SK-N-SH (cell line): ENCODE results near the gene FYN. TPM values are rescaled to one million over a fixed set of nuclear protein-coding genes. Genes with fewer than 3 reads are reported as not detected.

Experiments used
- CTCF ChIA-PET: fragments of 300-600, 350-600 bp; formaldehyde crosslinking; extraction: SDS; loops from one replicate; lab custom pipeline; 2021; lab: Yijun Ruan, JAX
- POLR2A ChIA-PET: fragments of 350-600 bp; sonication (Branson Sonifier 250); formaldehyde crosslinking; extraction: SDS; loops from one replicate; lab custom pipeline; 2020; ENCODE audit warnings: antibody characterized with exemption, inconsistent platforms; lab: Yijun Ruan, JAX
- DNase-seq: peaks from one replicate; pipeline ENCODE4 v3.0.0; 2012
- H2AFZ ChIP-seq: fragments of 200-600 bp; sonication (generic); 2 replicates; pipeline ENCODE4 v1.8.1; 2016; ENCODE audit warnings: antibody characterized with exemption, mild to moderate bottlenecking, low read depth
- H3F3A ChIP-seq: fragments of 200-600 bp; sonication (generic); replicated peaks from 2 replicates; pipeline ENCODE3; 2016; ENCODE audit warnings: antibody characterized with exemption, mild to moderate bottlenecking; ENCODE audit not compliant: insufficient read depth
- H3K27ac ChIP-seq, 2 experiments: fragments of 200-500 bp in 1 of 2; fragments of 200-600 bp in 1 of 2; sonication (Bioruptor generic) in 1 of 2; sonication (generic), shearing (Covaris generic) in 1 of 2; 2 replicates each; pipeline versions ENCODE4 v1.5.1 to v1.6.1; 2014 to 2016; ENCODE audit warnings: low read depth in 2 of 2, inconsistent platforms in 1 of 2, low read length in 1 of 2, mild to moderate bottlenecking in 1 of 2, mixed read lengths in 1 of 2
- H3K27me3 ChIP-seq: fragments of 200-600 bp; sonication (generic), shearing (Covaris generic); 2 replicates; pipeline ENCODE4 v1.6.1; 2016; ENCODE audit warnings: mixed run types; ENCODE audit not compliant: insufficient read depth
- H3K36me3 ChIP-seq, 2 experiments: fragments of 200-500 bp in 1 of 2; fragments of 200-600 bp in 1 of 2; sonication (Bioruptor generic) in 1 of 2; sonication (generic) in 1 of 2; replicated peaks in 1 of 2; 2 replicates each; pipeline versions ENCODE3 to v1.5.1; 2014 to 2016; ENCODE audit warnings: low read length in 1 of 2, mild to moderate bottlenecking in 1 of 2; ENCODE audit not compliant: insufficient read depth in 2 of 2, control insufficient read depth in 1 of 2
- H3K4me1 ChIP-seq, 2 experiments: fragments of 200-500 bp in 1 of 2; fragments of 200-600 bp in 1 of 2; sonication (Bioruptor generic) in 1 of 2; sonication (generic), shearing (Covaris generic) in 1 of 2; 2 replicates each; pipeline versions ENCODE4 v1.5.1 to v1.6.1; 2014 to 2016; ENCODE audit warnings: low read depth in 1 of 2, low read length in 1 of 2, mixed run types in 1 of 2; ENCODE audit not compliant: insufficient read depth in 2 of 2, control insufficient read depth in 1 of 2
- H3K4me2 ChIP-seq: fragments of 200-600 bp; sonication (generic), shearing (Covaris generic); 2 replicates; pipeline ENCODE4 v1.6.1; 2017; ENCODE audit warnings: mixed run types
- H3K4me3 ChIP-seq, 2 experiments: fragments of 200-500 bp in 1 of 2; fragments of 200-600 bp in 1 of 2; sonication (Bioruptor generic) in 1 of 2; sonication (generic), shearing (Covaris generic) in 1 of 2; 2 replicates each; pipeline versions ENCODE4 v1.5.1 to v1.8.1; 2014 to 2016; ENCODE audit warnings: low read depth in 2 of 2, inconsistent platforms in 1 of 2, low read length in 1 of 2, mild to moderate bottlenecking in 1 of 2, mixed read lengths in 1 of 2, moderate library complexity in 1 of 2
- H3K79me2 ChIP-seq: fragments of 200-600 bp; sonication (generic); 2 replicates; pipeline ENCODE4 v1.8.1; 2017; ENCODE audit warnings: mild to moderate bottlenecking; ENCODE audit not compliant: insufficient read depth
- H3K9ac ChIP-seq: fragments of 200-600 bp; sonication (generic); 2 replicates; pipeline ENCODE4 v1.6.1; 2017; ENCODE audit warnings: mixed run types
- H3K9me2 ChIP-seq: fragments of 200-600 bp; sonication (generic); 2 replicates; pipeline ENCODE4 v1.6.1; 2017; ENCODE audit warnings: mixed run types
- H3K9me3 ChIP-seq: fragments of 200-600 bp; sonication (generic); 2 replicates; pipeline ENCODE4 v1.6.1; 2017; ENCODE audit warnings: mixed run types, mild to moderate bottlenecking, moderate library complexity
- H4K20me1 ChIP-seq: fragments of 200-600 bp; sonication (generic); 2 replicates; pipeline ENCODE4 v1.6.1; 2017; ENCODE audit warnings: mild to moderate bottlenecking, mixed run types; ENCODE audit not compliant: insufficient read depth
- CTCF ChIP-seq: fragments of 200-600 bp; sonication (generic); IDR thresholded peaks from 2 replicates; pipeline ENCODE4 v1.6.1; 2017; ENCODE audit warnings: antibody characterized with exemption, mild to moderate bottlenecking, moderate library complexity
- FOSL2 ChIP-seq: IDR thresholded peaks from 2 replicates; pipeline ENCODE4 v1.4.0; 2012; ENCODE audit warnings: low read depth, mild to moderate bottlenecking, moderate library complexity, borderline replicate concordance
- FOXM1 ChIP-seq: IDR thresholded peaks from 2 replicates; pipeline ENCODE4 v1.4.0; 2012; ENCODE audit warnings: low read depth, mild to moderate bottlenecking
- GABPA ChIP-seq: IDR thresholded peaks from 2 replicates; pipeline ENCODE4 v1.4.0; 2012; ENCODE audit warnings: low read depth, mild to moderate bottlenecking
- JUND ChIP-seq: IDR thresholded peaks from 2 replicates; pipeline ENCODE4 v1.4.0; 2012
- MAX ChIP-seq: IDR thresholded peaks from 2 replicates; pipeline ENCODE4 v1.4.0; 2012; ENCODE audit warnings: low read depth
- MEF2A ChIP-seq: IDR thresholded peaks from 2 replicates; pipeline ENCODE4 v1.4.0; 2012; ENCODE audit warnings: low read depth, borderline replicate concordance
- NFIC ChIP-seq: IDR thresholded peaks from 2 replicates; pipeline ENCODE4 v1.4.0; 2012; ENCODE audit warnings: borderline replicate concordance
- NRF1 ChIP-seq: IDR thresholded peaks from 2 replicates; pipeline ENCODE4 v1.6.1; 2012; ENCODE audit warnings: low read depth, mild to moderate bottlenecking, low read length
- PBX3 ChIP-seq: IDR thresholded peaks from 2 replicates; pipeline ENCODE4; 2012
- POLR2AphosphoS5 ChIP-seq: IDR thresholded peaks from 2 replicates; pipeline ENCODE4 v1.6.1; 2012; ENCODE audit warnings: low read depth, low read length
- RFX5 ChIP-seq: IDR thresholded peaks from 2 replicates; pipeline ENCODE4 v1.6.1; 2012; ENCODE audit warnings: mild to moderate bottlenecking, improper control_type of control experiment, low read length
- SIN3A ChIP-seq: IDR thresholded peaks from 2 replicates; pipeline ENCODE4 v1.6.1; 2012; ENCODE audit warnings: low read depth, mild to moderate bottlenecking, low read length, moderate library complexity, borderline replicate concordance
- TCF12 ChIP-seq: IDR thresholded peaks from 2 replicates; pipeline ENCODE4 v1.4.0; 2012
- USF1 ChIP-seq: IDR thresholded peaks from 2 replicates; pipeline ENCODE4 v1.4.0; 2012; ENCODE audit warnings: low read depth, borderline replicate concordance
- WGBS: methylation state at CpG from one replicate; pipeline ENCODE4 v1.1.6; 2017; ENCODE audit warnings: low lambda C conversion rate; 5-methylcytosine and 5-hydroxymethylcytosine counted together
- polyA plus RNA-seq, 3 experiments: library from polyadenylated mRNA; depleted of rRNA; stranded (reverse); fragments of >200 nt; gene quantifications; 2 replicates each; pipeline ENCODE4 v1.2.3, GENCODE V29; 2012

Gene FYN
- polyA plus RNA-seq, 1 of the 3 experiments (the other 2 are of a cell fraction): 31.0 TPM

- Histone ChIP-seq H3K36me3 (no peaks in the 10 kb centered on the region), H3F3A (no peaks in the 10 kb centered on the region), H2AFZ (no peak overlapping the region), H3K79me2 (peaks cover 89% of the 10 kb centered on the region), H3K4me3 (no peak overlapping the region), H3K27ac (no peak overlapping the region), H3K9me2 (no peaks in the 10 kb centered on the region), H3K27me3 (no peaks in the 10 kb centered on the region), H3K9ac (no peak overlapping the region), H3K4me2 (no peak overlapping the region)
- 89% methylated on average over 8 of the region's 8 CpGs for WGBS
- TF ChIP-seq FOXM1: no peak
- TF ChIP-seq TCF12: no peak
- no peak for TF ChIP-seq SIN3A
- TF ChIP-seq MAX: no peak
- TF ChIP-seq NFIC: no peak
- no peak for TF ChIP-seq POLR2AphosphoS5
- TF ChIP-seq RFX5: no peak
- no peak for TF ChIP-seq PBX3
- no peak for TF ChIP-seq JUND
- no peak for TF ChIP-seq MEF2A
- TF ChIP-seq CTCF: no peak
- no peak for TF ChIP-seq USF1
- no peak for TF ChIP-seq GABPA
- TF ChIP-seq FOSL2: no peak
- no peak for TF ChIP-seq NRF1
- TF ChIP-seq, all 33 proteins: peak for 0
- Histone ChIP-seq H4K20me1 (no peaks in the 10 kb centered on the region; the same call in 1 of the 2 replicates), H3K4me1 (peaks cover 0 to 10% of the 10 kb centered on the region in 2 experiments; a peak in 2 of 4 replicates), H3K9me3 (no peaks in the 10 kb centered on the region)
- POLR2A ChIA-PET: no interaction called here
- DNase-seq: no peak
- CTCF ChIA-PET: interaction anchor here (1.1 kb wide), 1 partner anchor 22 kb away, joined by 3 read pairs; no protein-coding TSS in a partner anchor
These were observed 7.2 kb downstream of the FYN start for GRCh38 chr6:111865909-111866546.
